ENCODE results near the gene TBC1D26.
"Not testable (repeated sequence)": the region's sequence is repeated elsewhere in the genome, so short reads cannot be mapped to it uniquely, and the experiment has no call there.

DNA sequence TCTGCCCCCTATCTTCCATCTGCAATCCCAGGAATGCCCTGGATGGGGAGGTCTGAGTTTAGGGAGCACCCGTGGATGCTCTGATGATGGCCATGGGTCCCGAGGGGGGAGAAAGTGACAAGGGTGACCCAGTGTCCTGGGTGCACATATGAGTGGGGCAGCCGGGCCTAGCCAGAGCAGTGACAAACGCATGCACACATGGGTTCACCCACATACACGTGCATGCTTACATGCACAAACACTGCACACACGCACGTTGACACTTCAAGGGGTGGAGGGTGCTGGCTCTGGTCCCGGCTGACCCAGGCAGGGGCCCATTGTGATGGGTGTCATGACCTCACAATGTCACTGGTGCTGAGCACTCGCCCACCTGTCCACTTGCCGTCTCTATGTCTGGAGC, at the start of gene TBC1D26:
- TF ChIP-seq EZH2 (IDR thresholded peaks at IDR 0.05; ENCODE audit: low read length, missing control alignments), result not testable (repeated sequence)
- TF ChIP-seq, protein P1, sequence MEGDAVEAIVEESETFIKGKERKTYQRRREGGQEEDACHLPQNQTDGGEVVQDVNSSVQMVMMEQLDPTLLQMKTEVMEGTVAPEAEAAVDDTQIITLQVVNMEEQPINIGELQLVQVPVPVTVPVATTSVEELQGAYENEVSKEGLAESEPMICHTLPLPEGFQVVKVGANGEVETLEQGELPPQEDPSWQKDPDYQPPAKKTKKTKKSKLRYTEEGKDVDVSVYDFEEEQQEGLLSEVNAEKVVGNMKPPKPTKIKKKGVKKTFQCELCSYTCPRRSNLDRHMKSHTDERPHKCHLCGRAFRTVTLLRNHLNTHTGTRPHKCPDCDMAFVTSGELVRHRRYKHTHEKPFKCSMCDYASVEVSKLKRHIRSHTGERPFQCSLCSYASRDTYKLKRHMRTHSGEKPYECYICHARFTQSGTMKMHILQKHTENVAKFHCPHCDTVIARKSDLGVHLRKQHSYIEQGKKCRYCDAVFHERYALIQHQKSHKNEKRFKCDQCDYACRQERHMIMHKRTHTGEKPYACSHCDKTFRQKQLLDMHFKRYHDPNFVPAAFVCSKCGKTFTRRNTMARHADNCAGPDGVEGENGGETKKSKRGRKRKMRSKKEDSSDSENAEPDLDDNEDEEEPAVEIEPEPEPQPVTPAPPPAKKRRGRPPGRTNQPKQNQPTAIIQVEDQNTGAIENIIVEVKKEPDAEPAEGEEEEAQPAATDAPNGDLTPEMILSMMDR (conservative IDR thresholded peaks at IDR 0.05 in 1 of 2, IDR thresholded peaks at IDR 0.05 in 1 of 2; ENCODE audit: low read depth in 1 of 2, low read length in 2 of 2), result not testable (repeated sequence)

Data from fibroblast of lung (primary cell).